GM19395 (cell line): Measurements from ENCODE around the gene TMEM271.
"Not testable (repeated sequence)": the region's sequence is repeated elsewhere in the genome, so short reads cannot be mapped to it uniquely, and the experiment has no call there.

Source experiments
- ATAC-seq: cut with Tn5 transposase; IDR thresholded peaks from one replicate; pipeline ENCODE4 v1.9.1; 2021; ENCODE audit warnings: mild to moderate bottlenecking, moderate library complexity; ENCODE audit not compliant: unreplicated experiment

Gene TMEM271

DNA sequence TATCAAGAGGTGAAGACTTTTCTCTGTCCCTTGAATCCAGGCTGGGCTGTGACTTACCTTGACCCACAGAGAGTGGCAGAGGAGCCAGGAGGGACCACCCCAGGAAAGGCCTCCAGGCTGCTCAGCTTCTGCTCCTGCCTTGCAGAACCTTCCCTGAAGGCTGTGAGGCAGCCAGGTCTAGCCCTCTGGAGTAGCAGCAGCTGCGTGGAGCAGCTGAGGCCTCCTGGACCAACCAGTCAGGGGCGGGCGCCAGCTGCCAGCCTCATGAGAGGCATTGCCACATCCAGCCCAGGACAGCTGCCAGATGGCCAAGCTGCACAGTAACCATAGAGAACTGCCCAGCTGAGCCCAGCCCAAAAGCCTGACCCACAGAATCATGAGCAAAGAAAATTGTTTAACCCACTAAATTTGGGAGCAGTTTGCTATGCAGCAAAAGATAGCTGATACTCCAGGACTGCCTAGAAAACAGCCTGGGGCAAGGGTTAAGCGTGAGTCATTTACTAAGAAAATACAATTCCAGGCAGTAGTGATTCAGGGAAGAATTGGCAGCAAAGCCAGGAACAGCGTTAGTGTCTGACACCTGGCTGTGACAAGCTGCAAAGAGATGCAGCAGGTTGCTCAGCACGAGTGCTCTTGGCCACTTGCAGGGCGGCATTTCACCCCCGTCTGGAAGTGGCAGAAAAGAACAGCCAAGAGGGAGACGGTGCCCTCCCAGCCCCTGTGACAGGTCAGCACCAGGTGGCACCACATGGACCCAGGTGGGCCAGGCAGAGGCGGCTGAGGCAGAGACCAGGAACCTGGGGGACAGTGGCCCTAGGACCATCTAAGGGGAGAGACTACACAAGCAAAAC, 34.5 kb upstream of the TMEM271 start:
- no peak for ATAC-seq

GRCh38 chr4:609400-610050, 33.4 kb upstream of the TMEM271 start:
- no peak for ATAC-seq

GRCh38 chr4:608236-608635, 32.1 kb upstream of the TMEM271 start:
- ATAC-seq = no peak

DNA sequence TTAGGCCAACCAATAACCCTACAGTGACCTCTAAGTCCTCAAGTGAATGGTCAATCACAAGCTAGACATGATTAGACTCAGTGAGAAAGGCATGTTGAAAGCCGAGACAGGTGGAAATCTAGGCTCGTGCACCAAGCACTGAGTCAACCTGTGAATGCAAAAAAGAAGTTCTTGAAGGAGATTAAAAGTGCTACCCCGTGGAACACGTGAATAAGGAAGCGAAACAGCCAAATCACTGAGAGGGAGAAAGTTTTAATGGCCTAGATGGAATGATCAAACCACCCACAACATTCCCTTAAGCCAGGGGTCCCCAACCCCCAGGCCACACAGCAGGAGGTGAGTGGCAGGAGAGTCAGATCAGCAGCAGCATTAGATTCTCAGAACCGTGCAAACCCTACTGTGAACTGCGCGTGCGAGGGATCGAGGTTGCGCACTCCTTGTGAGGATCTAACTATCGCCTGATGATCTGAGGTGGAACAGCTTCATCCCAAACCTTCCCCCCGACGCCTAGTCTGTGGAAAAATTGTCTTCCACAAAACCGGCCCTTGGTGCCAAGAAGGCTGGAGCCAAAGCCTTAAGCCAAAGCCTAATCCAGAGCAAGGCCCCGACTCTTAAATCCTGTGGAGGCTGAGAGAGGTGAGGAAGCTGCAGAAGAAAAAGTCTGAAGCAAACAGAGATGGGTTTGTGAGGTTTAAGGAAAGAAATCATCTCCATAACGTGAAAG, 29.8 kb upstream of the TMEM271 start:
- ATAC-seq = no peak

DNA sequence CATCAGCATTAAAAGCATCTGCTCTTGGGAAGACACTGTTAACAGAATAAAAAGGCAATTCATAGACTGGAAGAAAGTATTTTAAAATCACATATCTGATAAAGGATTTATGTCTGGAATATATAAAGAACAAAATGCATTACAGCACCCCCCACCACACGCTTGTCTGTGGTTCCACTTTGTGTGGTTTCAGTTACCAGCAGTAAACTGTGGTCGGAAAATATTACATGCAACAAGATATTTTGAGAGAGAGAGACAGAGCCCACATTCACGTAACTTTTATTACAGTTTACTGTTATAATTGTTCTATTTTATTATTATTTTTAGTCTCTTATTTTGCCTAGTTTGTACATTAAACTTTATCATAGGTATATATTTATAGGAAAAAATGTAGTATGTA, 28.0 kb upstream of the TMEM271 start:
- no peak for ATAC-seq

GRCh38 chr4:602559-602942, 26.5 kb upstream of the TMEM271 start:
- ATAC-seq = no peak

DNA sequence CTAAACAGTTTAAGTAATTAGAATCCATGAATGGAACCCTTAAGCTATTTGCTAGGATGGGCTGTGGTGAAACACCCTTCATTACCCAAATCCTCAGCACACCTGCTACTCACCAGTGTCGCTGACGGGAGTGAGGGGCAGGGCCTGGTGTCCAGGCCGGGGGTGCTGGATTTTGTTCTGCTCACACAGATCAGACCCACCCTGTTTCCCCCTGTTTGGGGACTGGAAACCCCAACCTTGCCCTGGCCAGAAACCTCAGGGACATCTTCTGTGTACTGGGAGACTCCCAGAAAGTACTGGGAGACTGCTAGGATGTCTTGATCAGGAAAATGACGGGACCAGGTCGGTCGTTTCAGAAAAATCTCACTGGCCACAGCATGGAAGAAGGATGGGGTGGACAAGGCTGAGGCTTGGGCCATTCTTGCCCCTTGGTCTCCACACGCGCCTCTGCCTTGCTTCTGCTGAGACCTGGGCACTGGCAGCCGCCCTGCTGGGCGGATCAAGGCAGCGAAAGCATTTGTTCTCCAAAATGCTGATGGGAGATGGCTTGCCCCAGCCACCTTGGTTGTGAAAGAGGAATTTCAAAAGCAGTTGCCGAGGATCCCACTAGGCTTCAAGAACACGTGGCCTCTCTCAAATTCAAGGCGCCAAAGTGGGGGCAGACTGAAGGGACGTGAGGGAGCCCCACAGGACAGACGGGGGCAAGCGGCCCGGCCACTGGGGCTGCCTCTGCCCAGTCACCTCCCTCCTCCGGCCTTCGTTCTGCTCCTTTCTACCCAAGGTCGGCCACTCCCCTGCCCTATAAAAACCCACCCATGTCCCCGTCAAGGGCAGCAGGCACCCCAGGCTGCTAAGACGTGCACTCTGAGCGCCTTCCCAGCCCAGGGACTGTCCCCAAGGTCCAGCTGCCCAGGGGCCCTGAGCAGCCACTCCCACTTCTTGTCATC, 25.8 kb upstream of the TMEM271 start:
- no peak for ATAC-seq

DNA sequence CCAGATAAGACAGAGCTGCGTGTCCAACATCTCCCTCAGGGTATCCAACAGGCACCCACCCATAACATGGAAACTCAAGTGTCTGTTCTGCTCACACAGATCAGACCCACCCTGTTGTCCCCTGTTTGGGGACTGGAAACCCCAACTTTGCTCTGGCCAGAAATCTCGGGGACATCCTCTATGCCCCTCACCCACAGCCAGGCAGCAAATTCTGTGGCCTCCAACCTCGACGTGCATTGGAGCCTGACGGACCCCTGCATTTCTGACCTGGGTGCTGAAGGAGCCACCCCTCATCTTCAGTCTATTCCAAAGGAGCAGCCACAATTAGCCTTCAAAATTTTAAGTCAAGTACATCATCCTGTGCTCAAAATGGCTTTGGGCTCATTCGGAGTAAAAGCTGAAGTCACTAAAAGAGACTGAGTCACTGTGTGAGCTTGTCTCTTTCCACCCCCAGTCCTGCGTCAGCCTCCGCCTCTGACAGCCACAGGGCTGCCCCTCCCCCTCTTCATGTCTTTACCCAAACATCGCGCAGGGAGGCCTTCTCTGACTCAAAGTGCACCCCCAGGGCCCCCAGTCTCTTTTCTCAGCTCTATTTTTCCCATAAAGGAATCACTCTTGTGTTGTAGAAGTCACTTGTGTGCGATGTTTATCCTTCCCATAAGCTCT, 24.9 kb upstream of the TMEM271 start:
- no peak for ATAC-seq

GRCh38 chr4:600166-600565, 24.1 kb upstream of the TMEM271 start:
- ATAC-seq = no peak

DNA sequence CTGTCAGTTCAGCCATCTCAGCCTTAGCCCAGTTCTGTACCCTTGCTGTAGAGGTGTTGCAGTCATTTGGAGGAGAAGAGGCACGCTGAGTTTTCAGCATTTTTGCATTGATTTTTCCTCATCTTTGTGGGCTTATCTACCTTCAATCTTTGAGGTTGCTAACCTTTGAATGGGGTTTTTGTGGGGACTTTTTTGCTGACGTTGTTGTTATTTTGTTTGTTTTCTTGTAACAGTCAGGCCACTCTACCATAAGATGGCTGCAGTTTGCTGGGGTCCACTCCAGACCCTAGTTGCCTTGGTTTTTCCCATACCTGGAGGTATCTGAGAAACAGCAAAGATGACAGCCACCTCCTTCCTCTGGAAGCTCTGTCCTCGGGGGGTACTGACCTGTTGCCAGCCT, 22.8 kb upstream of the TMEM271 start:
- ATAC-seq = no peak

- ATAC-seq = no peak
Observed at GRCh38 chr4:592825-593520, 16.9 kb upstream of the TMEM271 start.

DNA sequence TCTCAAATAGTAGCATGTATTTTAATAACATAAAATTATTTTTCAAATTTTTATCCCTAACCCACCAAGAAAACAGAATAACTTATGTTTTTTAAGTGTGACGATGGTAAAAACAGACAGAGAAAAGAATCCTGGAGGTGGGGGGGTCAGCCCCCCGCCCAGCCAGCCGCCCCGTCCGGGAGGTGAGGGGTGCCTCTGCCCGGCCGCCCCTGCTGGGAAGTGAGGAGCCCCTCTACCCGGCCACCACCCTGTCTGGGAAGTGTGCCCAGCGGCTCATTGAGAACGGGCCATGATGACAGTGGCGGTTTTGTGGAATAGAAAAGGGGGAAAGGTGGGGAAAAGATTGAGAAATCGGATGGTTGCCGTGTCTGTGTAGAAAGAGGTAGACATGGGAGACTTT, 16.1 kb upstream of the TMEM271 start:
- ATAC-seq = not testable (repeated sequence)

DNA sequence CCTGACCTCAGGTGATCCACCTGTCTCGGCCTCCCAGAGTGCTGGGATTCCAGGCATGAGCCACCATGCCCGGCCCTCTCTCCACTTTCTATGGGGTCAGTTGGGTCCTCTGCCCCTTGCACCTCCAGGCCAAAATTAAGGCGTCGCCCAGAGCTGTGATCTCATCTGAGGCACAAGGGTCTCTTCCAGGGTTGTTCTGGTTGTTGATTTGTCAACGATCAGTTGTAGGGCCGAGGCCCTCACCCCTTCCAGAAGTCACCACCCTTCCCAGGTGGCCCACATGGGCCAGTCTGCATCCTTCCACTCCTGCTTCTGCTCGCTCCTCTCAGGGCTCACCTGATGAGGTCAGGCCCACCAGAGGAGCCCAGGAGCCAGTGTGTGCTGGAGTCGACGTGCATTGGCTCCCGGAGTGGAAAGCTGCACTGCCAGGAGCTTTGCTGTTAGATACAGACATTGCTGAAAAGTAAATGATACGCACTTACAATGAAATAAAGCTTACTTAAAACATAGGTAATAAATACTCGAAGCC, 14.3 kb upstream of the TMEM271 start:
- no peak for ATAC-seq

DNA sequence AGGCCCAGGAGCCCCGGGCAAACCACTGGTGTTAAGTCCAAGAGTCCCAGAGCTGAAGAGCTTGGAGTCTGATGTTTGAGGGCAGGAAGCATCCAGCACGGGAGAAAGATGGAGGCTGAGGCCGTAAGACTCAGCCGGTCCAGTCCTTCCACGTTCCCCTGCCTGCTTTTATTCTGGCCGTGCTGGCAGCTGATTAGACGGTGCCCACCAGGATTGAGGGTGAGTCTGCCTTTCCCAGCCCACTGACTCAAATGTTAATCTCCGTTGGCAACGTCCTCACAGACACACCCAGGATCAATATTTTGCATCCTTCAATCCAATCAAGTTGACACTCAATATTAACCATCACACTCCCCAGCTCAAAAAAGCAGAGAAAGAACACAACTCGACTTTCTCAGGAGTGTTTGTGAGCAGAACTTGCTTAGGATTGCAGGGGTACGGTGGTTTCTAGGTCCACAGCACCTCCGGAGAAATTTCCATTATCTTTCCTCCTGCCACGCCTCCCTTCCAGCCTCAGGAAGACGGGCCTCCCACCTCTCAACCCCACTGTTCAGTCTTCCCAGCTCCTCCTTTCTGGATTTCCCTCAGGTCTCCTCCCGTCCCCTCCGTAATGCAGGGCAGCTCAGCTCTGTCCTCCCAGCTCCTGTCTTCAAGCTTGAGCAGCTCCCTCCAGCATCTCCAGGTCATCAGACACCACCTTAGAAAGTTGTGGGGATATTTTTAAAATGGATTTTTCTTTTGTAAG, 13.3 kb upstream of the TMEM271 start:
- ATAC-seq = no peak

DNA sequence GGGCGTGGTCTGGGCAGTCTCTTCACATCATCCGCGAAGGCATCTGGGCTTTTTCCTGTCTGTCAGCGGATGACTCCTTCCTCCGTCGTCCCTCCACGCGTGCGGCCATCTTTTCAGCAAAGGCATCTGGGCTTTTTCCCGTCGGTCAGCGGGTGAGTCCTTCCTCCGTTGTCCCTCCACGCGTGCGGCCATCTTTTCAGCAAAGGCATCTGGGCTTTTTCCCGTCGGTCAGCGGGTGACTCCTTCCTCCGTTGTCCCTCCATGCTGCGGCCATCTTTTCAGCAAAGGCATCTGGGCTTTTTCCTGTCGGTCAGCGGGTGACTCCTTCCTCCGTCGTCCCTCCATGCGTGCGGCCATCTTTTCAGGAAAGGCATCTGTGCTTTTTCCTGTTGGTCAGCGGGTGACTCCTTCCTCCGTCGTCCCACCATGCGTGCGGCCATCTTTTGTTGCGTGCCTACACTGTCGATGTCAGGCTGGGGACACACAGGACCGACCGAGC, 12.3 kb upstream of the TMEM271 start:
- no peak for ATAC-seq

GRCh38 chr4:587671-588350, 11.7 kb upstream of the TMEM271 start:
- no peak for ATAC-seq

GRCh38 chr4:583820-584219, 7.7 kb upstream of the TMEM271 start:
- ATAC-seq = no peak
